Measurements from ENCODE around the gene HMBS. TPM values are rescaled to one million over a fixed set of nuclear protein-coding genes. Genes with fewer than 3 reads are reported as not detected.

Gene HMBS
- total and polyA plus RNA-seq, 4 donors = 10.5 to 224 (median 26.7) TPM

- Histone ChIP-seq H3K27me3 (ENCODE audit: control insufficient read depth in 4 of 4, insufficient read depth in 4 of 4, low read length in 3 of 4) (no peaks in the 10 kb centered on the region), H3K4me3 (ENCODE audit: low read depth in 1 of 3, low read length in 3 of 3) (no peak overlapping the region), H3K9ac (ENCODE audit: low read depth in 1 of 2, low read length in 2 of 2) (no peak overlapping the region), H3K27ac (ENCODE audit: low read depth in 1 of 2, low read length in 2 of 2) (no peak overlapping the region), H3K36me3 (ENCODE audit: control insufficient read depth in 4 of 4, insufficient read depth in 3 of 4, low read depth in 1 of 4, low read length in 3 of 4) (peaks cover 3 to 41% (median 21%) of the 10 kb centered on the region in 4 donors), H3K9me3 (ENCODE audit: control insufficient read depth in 4 of 4, low read length in 3 of 4) (no peaks in the 10 kb centered on the region), H3K4me1 (ENCODE audit: control insufficient read depth in 4 of 4, insufficient read depth in 4 of 4, low read length in 3 of 4) (peaks cover 8 to 28% (median 22%) of the 10 kb centered on the region in 4 donors)
- WGBS = 93% methylated on average over 3 of the region's 3 CpGs
- no peak for TF ChIP-seq YY1 (IDR thresholded peaks at IDR 0.05)
- TF ChIP-seq SP1 (IDR thresholded peaks at IDR 0.05) = no peak
- no peak for TF ChIP-seq FOXA2 (IDR thresholded peaks at IDR 0.05)
- no peak for TF ChIP-seq RXRA (IDR thresholded peaks at IDR 0.05)
- no peak for TF ChIP-seq EGR1 (IDR thresholded peaks at IDR 0.05; ENCODE audit: low read depth in 2 of 2)
- TF ChIP-seq GABPA (IDR thresholded peaks at IDR 0.05 in 1 of 2, conservative IDR thresholded peaks at IDR 0.05 in 1 of 2) = no peak
- no peak for TF ChIP-seq RAD21 (IDR thresholded peaks at IDR 0.05)
- TF ChIP-seq, protein P1, sequence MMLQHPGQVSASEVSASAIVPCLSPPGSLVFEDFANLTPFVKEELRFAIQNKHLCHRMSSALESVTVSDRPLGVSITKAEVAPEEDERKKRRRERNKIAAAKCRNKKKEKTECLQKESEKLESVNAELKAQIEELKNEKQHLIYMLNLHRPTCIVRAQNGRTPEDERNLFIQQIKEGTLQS (IDR thresholded peaks at IDR 0.05) = no peak
- no peak for TF ChIP-seq FOXA1 (IDR thresholded peaks at IDR 0.05)
- TF ChIP-seq TAF1 (conservative IDR thresholded peaks at IDR 0.05) = no peak
- TF ChIP-seq NR2F2 (IDR thresholded peaks at IDR 0.05) = no peak
- TF ChIP-seq ZBTB33 (IDR thresholded peaks at IDR 0.05) = no peak
- TF ChIP-seq, protein P2, sequence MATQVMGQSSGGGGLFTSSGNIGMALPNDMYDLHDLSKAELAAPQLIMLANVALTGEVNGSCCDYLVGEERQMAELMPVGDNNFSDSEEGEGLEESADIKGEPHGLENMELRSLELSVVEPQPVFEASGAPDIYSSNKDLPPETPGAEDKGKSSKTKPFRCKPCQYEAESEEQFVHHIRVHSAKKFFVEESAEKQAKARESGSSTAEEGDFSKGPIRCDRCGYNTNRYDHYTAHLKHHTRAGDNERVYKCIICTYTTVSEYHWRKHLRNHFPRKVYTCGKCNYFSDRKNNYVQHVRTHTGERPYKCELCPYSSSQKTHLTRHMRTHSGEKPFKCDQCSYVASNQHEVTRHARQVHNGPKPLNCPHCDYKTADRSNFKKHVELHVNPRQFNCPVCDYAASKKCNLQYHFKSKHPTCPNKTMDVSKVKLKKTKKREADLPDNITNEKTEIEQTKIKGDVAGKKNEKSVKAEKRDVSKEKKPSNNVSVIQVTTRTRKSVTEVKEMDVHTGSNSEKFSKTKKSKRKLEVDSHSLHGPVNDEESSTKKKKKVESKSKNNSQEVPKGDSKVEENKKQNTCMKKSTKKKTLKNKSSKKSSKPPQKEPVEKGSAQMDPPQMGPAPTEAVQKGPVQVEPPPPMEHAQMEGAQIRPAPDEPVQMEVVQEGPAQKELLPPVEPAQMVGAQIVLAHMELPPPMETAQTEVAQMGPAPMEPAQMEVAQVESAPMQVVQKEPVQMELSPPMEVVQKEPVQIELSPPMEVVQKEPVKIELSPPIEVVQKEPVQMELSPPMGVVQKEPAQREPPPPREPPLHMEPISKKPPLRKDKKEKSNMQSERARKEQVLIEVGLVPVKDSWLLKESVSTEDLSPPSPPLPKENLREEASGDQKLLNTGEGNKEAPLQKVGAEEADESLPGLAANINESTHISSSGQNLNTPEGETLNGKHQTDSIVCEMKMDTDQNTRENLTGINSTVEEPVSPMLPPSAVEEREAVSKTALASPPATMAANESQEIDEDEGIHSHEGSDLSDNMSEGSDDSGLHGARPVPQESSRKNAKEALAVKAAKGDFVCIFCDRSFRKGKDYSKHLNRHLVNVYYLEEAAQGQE (IDR thresholded peaks at IDR 0.05) = no peak
- no peak for DNase-seq (ENCODE audit: low spot score)
Measured at GRCh38 chr11:119109843-119110242, 25.2 kb downstream of the HMBS start.

- no peaks in the 10 kb centered on the region for H3K9me3 ChIP-seq (ENCODE audit: control insufficient read depth in 4 of 4, low read length in 3 of 4)
- H3K27ac ChIP-seq (ENCODE audit: low read depth in 1 of 2, low read length in 2 of 2) = no peak overlapping the region
- H3K4me1 ChIP-seq (ENCODE audit: control insufficient read depth in 4 of 4, insufficient read depth in 4 of 4, low read length in 3 of 4) = peaks cover 8 to 28% (median 22%) of the 10 kb centered on the region in 4 donors
- peaks cover 3 to 41% (median 22%) of the 10 kb centered on the region in 4 donors for H3K36me3 ChIP-seq (ENCODE audit: control insufficient read depth in 4 of 4, insufficient read depth in 3 of 4, low read depth in 1 of 4, low read length in 3 of 4)
- H3K9ac ChIP-seq (ENCODE audit: low read depth in 1 of 2, low read length in 2 of 2) = no peak overlapping the region
- TF ChIP-seq GABPA (IDR thresholded peaks at IDR 0.05 in 1 of 2, conservative IDR thresholded peaks at IDR 0.05 in 1 of 2) (no peak), FOXA2 (IDR thresholded peaks at IDR 0.05) (no peak), SP1 (IDR thresholded peaks at IDR 0.05) (no peak), HNF4A (conservative IDR thresholded peaks at IDR 0.05) (no peak), NR2F2 (IDR thresholded peaks at IDR 0.05) (no peak), RXRA (IDR thresholded peaks at IDR 0.05) (no peak), YY1 (IDR thresholded peaks at IDR 0.05) (no peak), CTCF (IDR thresholded peaks at IDR 0.05; ENCODE audit: low read depth, low read length, missing input control) (no peak), TAF1 (conservative IDR thresholded peaks at IDR 0.05) (no peak), FOXA1 (IDR thresholded peaks at IDR 0.05) (no peak), HNF4G (IDR thresholded peaks at IDR 0.05) (no peak), RAD21 (IDR thresholded peaks at IDR 0.05) (no peak)
- TF ChIP-seq, protein P2 (IDR thresholded peaks at IDR 0.05) = no peak
- 93% methylated on average over 10 of the region's 10 CpGs for WGBS
- no peaks in the 10 kb centered on the region for H3K27me3 ChIP-seq (ENCODE audit: control insufficient read depth in 4 of 4, insufficient read depth in 4 of 4, low read length in 3 of 4)
- no peak overlapping the region for H3K4me3 ChIP-seq (ENCODE audit: low read depth in 1 of 3, low read length in 3 of 3)
- DNase-seq (ENCODE audit: low spot score) = no peak
Measured at GRCh38 chr11:119110439-119110838, 25.8 kb downstream of the HMBS start.

Data from liver (tissue), 9 donors.